HL-60 (cell line): ENCODE measurements around the gene RNGTT.

Experiments used
- GABPA ChIP-seq: IDR thresholded peaks from 2 replicates; pipeline ENCODE4 v1.6.1; 2012; ENCODE audit warnings: low read depth
- POLR2AphosphoS5 ChIP-seq: IDR thresholded peaks from 2 replicates; pipeline ENCODE4 v1.6.1; 2012; ENCODE audit warnings: low read depth
- SPI1 ChIP-seq: IDR thresholded peaks from 2 replicates; pipeline ENCODE4 v1.6.1; 2012; ENCODE audit warnings: low read depth, mild to moderate bottlenecking, borderline replicate concordance
- TF ChIP-seq, protein P1 (sequence below): IDR thresholded peaks from one replicate; pipeline ENCODE4 v1.5.1; 2011; ENCODE audit warnings: low read length, control low read depth, inconsistent platforms; ENCODE audit not compliant: insufficient read depth
- TF ChIP-seq, protein P2 (sequence below): IDR thresholded peaks from 2 replicates; pipeline ENCODE4 v1.6.1; 2012; ENCODE audit warnings: low read depth; ENCODE audit not compliant: insufficient replicate concordance

DNA sequence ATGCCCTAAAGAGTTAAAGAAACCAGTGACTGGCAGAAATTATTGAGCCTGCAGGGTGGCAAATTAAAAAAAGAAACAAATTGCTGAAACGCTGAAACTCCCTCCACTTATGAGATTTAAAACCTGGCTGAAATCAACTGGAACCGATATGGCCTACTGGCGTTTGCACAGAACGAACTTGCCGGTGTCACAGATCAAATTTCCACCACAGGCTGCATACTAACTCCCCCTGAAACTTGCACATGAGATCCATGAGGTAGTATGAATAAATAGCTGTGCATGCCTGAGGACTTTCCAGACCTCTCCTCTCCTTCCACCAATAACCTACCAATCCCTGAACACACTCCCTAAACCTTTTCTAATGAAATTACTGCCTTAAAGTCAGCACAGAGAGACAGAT is 150.4 kb downstream of the RNGTT start:
- TF ChIP-seq, protein P1, sequence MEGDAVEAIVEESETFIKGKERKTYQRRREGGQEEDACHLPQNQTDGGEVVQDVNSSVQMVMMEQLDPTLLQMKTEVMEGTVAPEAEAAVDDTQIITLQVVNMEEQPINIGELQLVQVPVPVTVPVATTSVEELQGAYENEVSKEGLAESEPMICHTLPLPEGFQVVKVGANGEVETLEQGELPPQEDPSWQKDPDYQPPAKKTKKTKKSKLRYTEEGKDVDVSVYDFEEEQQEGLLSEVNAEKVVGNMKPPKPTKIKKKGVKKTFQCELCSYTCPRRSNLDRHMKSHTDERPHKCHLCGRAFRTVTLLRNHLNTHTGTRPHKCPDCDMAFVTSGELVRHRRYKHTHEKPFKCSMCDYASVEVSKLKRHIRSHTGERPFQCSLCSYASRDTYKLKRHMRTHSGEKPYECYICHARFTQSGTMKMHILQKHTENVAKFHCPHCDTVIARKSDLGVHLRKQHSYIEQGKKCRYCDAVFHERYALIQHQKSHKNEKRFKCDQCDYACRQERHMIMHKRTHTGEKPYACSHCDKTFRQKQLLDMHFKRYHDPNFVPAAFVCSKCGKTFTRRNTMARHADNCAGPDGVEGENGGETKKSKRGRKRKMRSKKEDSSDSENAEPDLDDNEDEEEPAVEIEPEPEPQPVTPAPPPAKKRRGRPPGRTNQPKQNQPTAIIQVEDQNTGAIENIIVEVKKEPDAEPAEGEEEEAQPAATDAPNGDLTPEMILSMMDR = no peak
- TF ChIP-seq POLR2AphosphoS5 (no peak), GABPA (no peak), SPI1 (no peak)
- TF ChIP-seq, protein P2, sequence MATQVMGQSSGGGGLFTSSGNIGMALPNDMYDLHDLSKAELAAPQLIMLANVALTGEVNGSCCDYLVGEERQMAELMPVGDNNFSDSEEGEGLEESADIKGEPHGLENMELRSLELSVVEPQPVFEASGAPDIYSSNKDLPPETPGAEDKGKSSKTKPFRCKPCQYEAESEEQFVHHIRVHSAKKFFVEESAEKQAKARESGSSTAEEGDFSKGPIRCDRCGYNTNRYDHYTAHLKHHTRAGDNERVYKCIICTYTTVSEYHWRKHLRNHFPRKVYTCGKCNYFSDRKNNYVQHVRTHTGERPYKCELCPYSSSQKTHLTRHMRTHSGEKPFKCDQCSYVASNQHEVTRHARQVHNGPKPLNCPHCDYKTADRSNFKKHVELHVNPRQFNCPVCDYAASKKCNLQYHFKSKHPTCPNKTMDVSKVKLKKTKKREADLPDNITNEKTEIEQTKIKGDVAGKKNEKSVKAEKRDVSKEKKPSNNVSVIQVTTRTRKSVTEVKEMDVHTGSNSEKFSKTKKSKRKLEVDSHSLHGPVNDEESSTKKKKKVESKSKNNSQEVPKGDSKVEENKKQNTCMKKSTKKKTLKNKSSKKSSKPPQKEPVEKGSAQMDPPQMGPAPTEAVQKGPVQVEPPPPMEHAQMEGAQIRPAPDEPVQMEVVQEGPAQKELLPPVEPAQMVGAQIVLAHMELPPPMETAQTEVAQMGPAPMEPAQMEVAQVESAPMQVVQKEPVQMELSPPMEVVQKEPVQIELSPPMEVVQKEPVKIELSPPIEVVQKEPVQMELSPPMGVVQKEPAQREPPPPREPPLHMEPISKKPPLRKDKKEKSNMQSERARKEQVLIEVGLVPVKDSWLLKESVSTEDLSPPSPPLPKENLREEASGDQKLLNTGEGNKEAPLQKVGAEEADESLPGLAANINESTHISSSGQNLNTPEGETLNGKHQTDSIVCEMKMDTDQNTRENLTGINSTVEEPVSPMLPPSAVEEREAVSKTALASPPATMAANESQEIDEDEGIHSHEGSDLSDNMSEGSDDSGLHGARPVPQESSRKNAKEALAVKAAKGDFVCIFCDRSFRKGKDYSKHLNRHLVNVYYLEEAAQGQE = no peak
